Neural cell (in vitro differentiated cells): Measurements from ENCODE around the gene GPC3. TPM values are rescaled to one million over a fixed set of nuclear protein-coding genes. Genes with fewer than 3 reads are reported as not detected.

Experiments
- H2AFZ ChIP-seq: fragments of 200-600, 300-800 bp; sonication (generic), shearing (Covaris generic); 2 replicates; pipeline ENCODE4 v1.6.0; 2014; ENCODE audit warnings: low read depth, mild to moderate bottlenecking, antibody characterized with exemption, low read length, moderate library complexity
- H3F3A ChIP-seq: fragments of 200-600 bp; shearing (Covaris generic); 2 replicates; pipeline ENCODE4 v1.6.1; 2016; ENCODE audit warnings: mild to moderate bottlenecking, moderate library complexity, mixed read lengths, antibody characterized with exemption, low read length; ENCODE audit not compliant: insufficient read depth, poor library complexity, severe bottlenecking
- H3K27ac ChIP-seq: fragments of 200-600, 300-800 bp; sonication (generic), shearing (Covaris generic); 2 replicates; pipeline ENCODE4 v1.5.1; 2014; ENCODE audit warnings: mild to moderate bottlenecking, low read length, moderate library complexity
- H3K27me3 ChIP-seq: fragments of 300-800, 200-600 bp; sonication (generic), shearing (Covaris generic); 2 replicates; pipeline ENCODE4 v1.6.0; 2014; ENCODE audit warnings: mild to moderate bottlenecking, low read depth, low read length, moderate library complexity; ENCODE audit not compliant: insufficient read depth
- H3K36me3 ChIP-seq: fragments of 300-800, 200-600 bp; sonication (generic), shearing (Covaris generic); 2 replicates; pipeline ENCODE4 v1.5.1; 2014; ENCODE audit warnings: mild to moderate bottlenecking, antibody characterized with exemption, low read length, moderate library complexity; ENCODE audit not compliant: insufficient read depth
- H3K4me2 ChIP-seq: fragments of 300-800, 200-600 bp; sonication (generic), shearing (Covaris generic); 2 replicates; pipeline ENCODE4 v1.6.0; 2014; ENCODE audit warnings: mild to moderate bottlenecking, low read length
- H3K4me3 ChIP-seq: fragments of 300-800, 200-600 bp; sonication (generic), shearing (Covaris generic); 2 replicates; pipeline ENCODE4 v1.5.1; 2014; ENCODE audit warnings: mild to moderate bottlenecking, low read length, moderate library complexity
- H3K79me2 ChIP-seq: fragments of 200-600 bp; shearing (Covaris generic); replicated peaks from 2 replicates; pipeline ENCODE4 v1.6.0; 2014; ENCODE audit warnings: mild to moderate bottlenecking, low read length, moderate library complexity; ENCODE audit not compliant: insufficient read depth
- H3K9ac ChIP-seq: fragments of 300-800, 200-600 bp; sonication (generic), shearing (Covaris generic); 2 replicates; pipeline ENCODE4 v1.6.1; 2016; ENCODE audit warnings: mild to moderate bottlenecking, low read length, mixed read lengths
- H3K9me2 ChIP-seq: fragments of 200-600 bp; shearing (Covaris generic); 2 replicates; pipeline ENCODE4 v1.6.1; 2016; ENCODE audit warnings: mild to moderate bottlenecking, low read length, mixed read lengths; ENCODE audit not compliant: insufficient read depth
- H3K9me3 ChIP-seq: fragments of 200-600, 300-800 bp; sonication (generic), shearing (Covaris generic); 2 replicates; pipeline ENCODE4 v1.6.1; 2016; ENCODE audit warnings: mild to moderate bottlenecking, mixed run types, low read length, moderate library complexity, mixed read lengths
- H4K20me1 ChIP-seq: fragments of 200-600 bp; shearing (Covaris generic); 2 replicates; pipeline ENCODE4 v1.6.1; 2016; ENCODE audit warnings: mild to moderate bottlenecking, mixed run types; ENCODE audit not compliant: insufficient read depth
- CTCF ChIP-seq: fragments of 450-650 bp; IDR thresholded peaks from 2 replicates; pipeline ENCODE4 v1.5.1; 2014; ENCODE audit warnings: antibody characterized with exemption, mild to moderate bottlenecking, moderate library complexity; ENCODE audit not compliant: poor library complexity, severe bottlenecking
- EP300 ChIP-seq: fragments of 450-650 bp; conservative IDR thresholded peaks from 2 replicates; pipeline ENCODE4 v1.6.1; 2014; ENCODE audit warnings: antibody characterized with exemption, mild to moderate bottlenecking, moderate library complexity; ENCODE audit not compliant: poor library complexity, severe bottlenecking
- EZH2 ChIP-seq: fragments of 200-600, 300-800 bp; shearing (Covaris generic), sonication (generic); IDR thresholded peaks from 2 replicates; pipeline ENCODE4 v1.6.1; 2014; ENCODE audit warnings: antibody characterized with exemption, low read length, borderline replicate concordance, mild to moderate bottlenecking; ENCODE audit not compliant: insufficient read depth, poor library complexity, severe bottlenecking
- MXI1 ChIP-seq: fragments of 450-650 bp; conservative IDR thresholded peaks from 2 replicates; pipeline ENCODE4 v1.6.1; 2014; ENCODE audit warnings: antibody characterized with exemption, mild to moderate bottlenecking; ENCODE audit not compliant: poor library complexity, severe bottlenecking
- POLR2AphosphoS5 ChIP-seq: IDR thresholded peaks from 2 replicates; pipeline ENCODE4 v1.6.1; 2012
- RAD21 ChIP-seq: fragments of 450-650 bp; conservative IDR thresholded peaks from 2 replicates; pipeline ENCODE4 v1.6.1; 2014; ENCODE audit warnings: antibody characterized with exemption, mild to moderate bottlenecking, moderate library complexity
- REST ChIP-seq: IDR thresholded peaks from 2 replicates; pipeline ENCODE4 v1.6.1; 2012; ENCODE audit warnings: borderline replicate concordance
- SMC3 ChIP-seq: fragments of 450-650 bp; conservative IDR thresholded peaks from 2 replicates; pipeline ENCODE4 v1.6.1; 2014; ENCODE audit warnings: antibody characterized with exemption, mild to moderate bottlenecking, moderate library complexity; ENCODE audit not compliant: poor library complexity
- TAF1 ChIP-seq: IDR thresholded peaks from 2 replicates; pipeline ENCODE4 v1.6.1; 2012; ENCODE audit warnings: low read depth
- polyA plus RNA-seq: library from polyadenylated mRNA; depleted of rRNA; stranded (reverse); fragments of >200 nt; gene quantifications from 2 replicates; pipeline ENCODE4 v1.2.3, GENCODE V29; 2014

GPC3 gene
- polyA plus RNA-seq, 1 donor from 2014 or later = 2.1 TPM

GRCh38 chrX:133947022-133947421 is 38.4 kb downstream of the GPC3 start:
- Histone ChIP-seq H3K9me2 (no peaks in the 10 kb centered on the region), H4K20me1 (no peaks in the 10 kb centered on the region), H3F3A (no peaks in the 10 kb centered on the region), H3K4me3 (no peak overlapping the region), H3K27ac (no peak overlapping the region), H3K27me3 (no peaks in the 10 kb centered on the region), H3K9ac (no peak overlapping the region), H2AFZ (no peak overlapping the region), H3K79me2 (no peaks in the 10 kb centered on the region), H3K36me3 (no peaks in the 10 kb centered on the region), H3K4me2 (no peak overlapping the region), H3K9me3 (no peaks in the 10 kb centered on the region)
- TF ChIP-seq EZH2 (no peak), REST (no peak), MXI1 (no peak), TAF1 (no peak), EP300 (no peak), RAD21 (no peak), POLR2AphosphoS5 (no peak), CTCF (no peak), SMC3 (no peak)

- Histone ChIP-seq H4K20me1 (no peaks in the 10 kb centered on the region), H3K9ac (no peak overlapping the region), H3F3A (no peaks in the 10 kb centered on the region), H3K9me3 (no peaks in the 10 kb centered on the region), H3K9me2 (no peaks in the 10 kb centered on the region), H3K4me2 (no peak overlapping the region), H2AFZ (no peak overlapping the region), H3K27ac (no peak overlapping the region), H3K36me3 (no peaks in the 10 kb centered on the region), H3K27me3 (no peaks in the 10 kb centered on the region), H3K79me2 (no peaks in the 10 kb centered on the region), H3K4me3 (no peak overlapping the region)
- TF ChIP-seq RAD21 (no peak), EP300 (no peak), CTCF (no peak)
These were observed 41.9 kb downstream of the GPC3 start for GRCh38 chrX:133943507-133943906.
